GM18951 (cell line): Measurements from ENCODE around the gene TRIP10.
A peak's percentile ranks its signal among the peaks of the same experiment; 100 is the strongest.

Source experiments
- POLR2A ChIP-seq: IDR thresholded peaks from 4 replicates; pipeline ENCODE4 v1.6.1; 2011; ENCODE audit warnings: mild to moderate bottlenecking; ENCODE audit not compliant: insufficient read length, insufficient read depth; ENCODE audit errors: extremely low read depth
- in situ Hi-C: fragments of 300-500 bp; cut with MboI; formaldehyde crosslinking; loops from one replicate; pipeline ENCODE4 v1.12.0; 2022; ENCODE audit warnings: low sequenced_read_pairs, mixed read lengths, inconsistent platforms; ENCODE audit not compliant: unreplicated experiment

The TRIP10 gene

GRCh38 chr19:6735181-6735911, 4.1 kb upstream of the TRIP10 start:
- in situ Hi-C loops: loop anchor here (10.0 kb wide), 1 partner anchor 211 kb away; no protein-coding TSS in a partner anchor
- no peak for TF ChIP-seq POLR2A

GRCh38 chr19:6736169-6736916, 3.1 kb upstream of the TRIP10 start:
- peak; percentile 61 for TF ChIP-seq POLR2A
- in situ Hi-C loops: loop anchor here (10.0 kb wide), 1 partner anchor 212 kb away; no protein-coding TSS in a partner anchor

- TF ChIP-seq POLR2A: no peak
- in situ Hi-C loops: loop anchor here (10.0 kb wide), 1 partner anchor 212 kb away; no protein-coding TSS in a partner anchor
Measured at GRCh38 chr19:6736917-6737283, 2.6 kb upstream of the TRIP10 start.

- in situ Hi-C loops: loop anchor here (10.0 kb wide), 1 partner anchor 213 kb away; no protein-coding TSS in a partner anchor
- peak; percentile 60 for TF ChIP-seq POLR2A
Measured at GRCh38 chr19:6737284-6737872, 2.1 kb upstream of the TRIP10 start, which contains the start of gene GPR108. Gene GPR108, minus strand, starts transcription at chr19:6737580. Its CDS starts 4 bp downstream, at chr19:6737576.

GRCh38 chr19:6737873-6738786, 1.4 kb upstream of the TRIP10 start:
- TF ChIP-seq POLR2A: no peak
- in situ Hi-C loops: loop anchor here (10.0 kb wide), 1 partner anchor 213 kb away; no protein-coding TSS in a partner anchor

GRCh38 chr19:6738787-6739389, 592 bp upstream of the TRIP10 start:
- in situ Hi-C loops: loop anchor here (10.0 kb wide), 1 partner anchor 214 kb away; no protein-coding TSS in a partner anchor
- no peak for TF ChIP-seq POLR2A

- no peak for TF ChIP-seq POLR2A
- in situ Hi-C loops: loop anchor here (10.0 kb wide), 1 partner anchor 215 kb away; no protein-coding TSS in a partner anchor
Measured at GRCh38 chr19:6739883-6740588, 556 bp downstream of the TRIP10 start.

GRCh38 chr19:6740589-6741343, 1.3 kb downstream of the TRIP10 start:
- in situ Hi-C loops: no loop called here
- TF ChIP-seq POLR2A: no peak

GRCh38 chr19:6743066-6743465, 3.6 kb downstream of the TRIP10 start:
- TF ChIP-seq POLR2A: no peak
- in situ Hi-C loops: no loop called here

GRCh38 chr19:6743714-6744380, 4.4 kb downstream of the TRIP10 start:
- in situ Hi-C loops: no loop called here
- no peak for TF ChIP-seq POLR2A
